NCI-H748 (cell line): ENCODE measurements around the gene AK8.

Experiments used
- DNase-seq: peaks from one replicate; lab custom pipeline; 2025; ENCODE audit not compliant: unreplicated experiment; lab: John Stamatoyannopoulos, UW

Gene AK8

DNA sequence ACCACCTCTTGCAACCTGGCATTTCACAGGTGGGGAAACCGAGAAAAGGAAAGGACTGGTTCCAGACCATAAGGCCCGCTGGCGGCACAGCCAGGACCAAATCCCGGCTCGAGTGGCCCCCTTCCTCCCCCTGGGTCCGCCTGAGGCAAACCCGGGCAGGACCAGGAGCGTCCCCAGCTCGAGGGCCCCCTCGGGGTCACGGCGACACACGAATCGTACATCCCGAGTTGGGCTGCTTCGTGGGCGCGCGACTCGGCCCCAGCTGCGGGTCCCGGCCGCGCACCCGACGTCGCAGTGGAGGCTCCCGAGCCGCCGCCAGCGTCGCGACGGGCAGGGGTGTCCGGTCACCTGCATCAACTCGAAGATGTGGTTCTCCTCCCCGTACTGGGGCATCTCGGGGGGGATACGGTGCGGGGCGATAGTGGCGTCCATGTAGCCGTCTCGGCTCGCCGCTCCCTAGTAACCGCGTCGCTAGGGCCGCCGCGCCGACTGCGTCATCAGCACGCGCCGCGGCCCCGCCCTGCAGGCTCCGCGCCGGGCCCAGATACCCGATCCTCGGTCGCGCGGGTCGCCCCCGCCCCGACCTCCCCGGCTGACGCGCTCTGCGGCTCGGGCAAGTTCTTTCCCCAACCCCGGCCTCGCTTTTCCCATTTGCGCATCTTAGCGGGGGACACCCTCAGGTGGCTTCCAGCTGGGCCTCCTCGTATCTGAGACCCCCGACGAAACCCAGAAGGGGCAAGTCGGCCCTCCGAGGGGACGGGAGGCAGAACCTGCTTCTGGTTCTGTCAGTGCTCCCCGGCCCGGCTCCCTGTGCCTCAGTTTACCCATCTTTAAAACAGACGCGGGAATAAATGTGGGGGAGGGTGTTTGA is at the start of gene AK8:
Gene AK8, minus strand, starts transcription at position 461 of the 871 bp plus-strand sequence. Its CDS starts 29 bp downstream, at position 432.
- DNase-seq, result peak; percentile 85

DNA sequence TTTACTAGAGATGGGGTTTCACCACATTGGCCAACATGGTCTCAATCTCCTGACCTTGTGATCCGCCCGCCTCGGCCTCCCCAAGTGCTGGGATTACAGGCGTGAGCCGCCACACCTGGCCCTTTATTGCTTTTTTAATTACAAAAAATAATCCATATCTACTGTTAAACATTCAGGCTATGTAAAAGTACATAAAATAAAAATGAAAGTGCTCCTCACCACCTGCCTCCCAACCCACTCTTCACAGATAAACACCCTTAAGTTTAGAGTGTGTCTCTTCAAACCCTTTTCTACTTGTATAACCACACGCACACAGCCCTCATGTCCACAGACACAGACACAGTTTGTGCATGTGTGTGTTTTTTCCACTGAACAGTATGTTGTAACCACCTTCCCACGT is 49.6 kb upstream of the AK8 start:
- no peak for DNase-seq

DNA sequence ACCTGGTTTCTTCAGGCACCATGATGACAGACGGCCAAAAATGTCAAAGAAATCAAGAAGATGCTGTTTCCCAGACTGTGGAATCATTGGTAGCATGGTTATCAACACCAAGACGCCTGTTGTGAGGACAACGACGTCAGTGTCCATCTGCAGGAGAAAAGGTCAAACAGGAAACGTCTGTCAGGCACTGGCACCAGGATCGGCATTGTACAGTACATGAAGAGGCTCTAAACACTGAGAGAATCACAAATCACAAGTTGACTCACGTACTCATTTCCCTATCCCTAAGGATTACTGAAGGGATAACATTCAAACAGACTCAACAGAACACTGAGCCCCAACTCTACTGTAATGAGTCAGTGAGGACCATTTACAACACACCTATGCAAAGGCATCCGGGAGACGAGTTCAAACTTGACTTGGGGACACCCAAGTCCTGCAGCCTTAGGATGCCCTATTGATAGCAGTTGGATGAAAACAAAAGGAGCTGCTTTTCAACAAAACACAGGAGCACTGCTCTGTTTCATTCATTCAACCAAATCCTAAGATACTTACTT is 45.3 kb upstream of the AK8 start:
- no peak for DNase-seq

DNA sequence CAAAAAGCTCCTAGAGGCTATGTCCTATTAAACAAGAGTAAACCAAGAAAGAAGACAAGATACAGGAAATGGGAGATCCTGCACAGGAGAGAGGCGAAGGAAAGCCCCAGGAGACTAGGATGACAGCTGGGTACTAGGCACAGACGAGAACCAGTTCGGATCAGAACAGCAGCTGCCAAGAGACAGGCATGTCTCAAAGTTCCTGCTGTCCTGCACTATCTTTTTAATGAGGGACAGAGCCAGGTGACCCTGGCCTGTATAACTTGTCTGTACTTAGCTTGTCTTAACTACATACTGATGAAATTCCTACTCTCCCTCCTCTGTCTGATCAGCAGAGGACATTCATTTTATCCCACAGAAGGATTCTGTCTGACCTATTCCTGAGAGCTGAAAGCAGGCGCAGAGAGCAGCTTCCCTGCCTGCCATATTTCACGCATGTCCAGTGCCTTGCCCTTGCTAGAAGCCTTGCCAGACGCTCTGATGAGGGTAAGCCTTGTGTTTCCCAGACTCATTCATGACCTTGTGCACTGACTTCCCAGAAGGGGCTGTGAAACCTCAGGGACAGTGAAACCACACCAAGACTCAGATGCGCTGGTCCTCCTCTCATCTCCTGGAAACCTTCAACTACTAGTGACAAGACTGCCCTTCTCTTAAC is 41.7 kb upstream of the AK8 start:
- no peak for DNase-seq

GRCh38 chr9:132914924-132915323 is 36.8 kb upstream of the AK8 start:
- DNase-seq, result no peak

GRCh38 chr9:132912131-132912530 is 34.0 kb upstream of the AK8 start:
- no peak for DNase-seq

- no peak for DNase-seq
Measured at GRCh38 chr9:132910376-132910775, 32.3 kb upstream of the AK8 start.

- no peak for DNase-seq
Measured at GRCh38 chr9:132909311-132909710, 31.2 kb upstream of the AK8 start.

GRCh38 chr9:132908635-132909034 is 30.6 kb upstream of the AK8 start:
- DNase-seq, result no peak

DNA sequence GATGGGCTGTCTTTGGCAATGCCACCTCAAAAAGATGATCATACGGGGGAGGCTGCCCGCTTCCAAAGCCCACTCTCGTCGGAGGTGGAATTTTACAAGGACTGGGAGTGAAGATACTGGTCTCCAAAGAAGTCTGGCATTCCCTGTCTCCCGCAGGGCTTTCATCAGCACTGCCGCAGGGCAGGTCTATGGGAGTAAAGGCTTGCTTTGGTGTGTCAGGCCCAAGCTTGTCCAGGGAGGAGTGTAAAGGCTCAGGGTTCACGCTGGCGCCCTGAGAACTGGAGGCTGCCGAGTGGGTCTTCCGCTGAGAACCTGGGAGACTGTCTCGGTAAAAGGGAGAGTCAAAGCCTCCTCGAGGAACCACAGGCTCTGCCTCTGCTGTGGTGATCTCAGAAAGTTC is 27.6 kb upstream of the AK8 start:
- no peak for DNase-seq

GRCh38 chr9:132903574-132904492 is 25.7 kb upstream of the AK8 start:
- no peak for DNase-seq

GRCh38 chr9:132901858-132902831 is 24.1 kb upstream of the AK8 start:
- DNase-seq, result peak; percentile 57

DNA sequence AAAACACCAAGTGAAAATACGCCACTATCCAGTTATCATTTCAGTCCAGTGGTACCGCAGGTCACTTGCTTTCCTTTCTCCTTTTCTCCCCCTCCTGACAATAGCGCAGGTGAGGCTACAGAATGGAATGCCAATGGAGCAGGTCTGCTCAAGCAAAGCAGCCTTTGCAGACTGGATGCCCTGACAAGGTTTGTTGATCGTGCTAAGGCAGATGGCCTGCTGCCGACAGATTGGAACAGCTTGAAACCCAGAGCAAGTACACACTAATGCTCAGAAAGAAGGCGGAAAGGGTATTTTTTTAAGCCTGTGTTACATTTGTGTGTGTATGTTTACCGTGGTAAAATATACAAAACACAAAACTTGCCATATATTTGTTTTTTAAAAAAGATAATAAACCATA is 20.0 kb upstream of the AK8 start:
- DNase-seq, result no peak

- DNase-seq, result no peak
Measured at GRCh38 chr9:132896906-132897305, 18.8 kb upstream of the AK8 start.

DNA sequence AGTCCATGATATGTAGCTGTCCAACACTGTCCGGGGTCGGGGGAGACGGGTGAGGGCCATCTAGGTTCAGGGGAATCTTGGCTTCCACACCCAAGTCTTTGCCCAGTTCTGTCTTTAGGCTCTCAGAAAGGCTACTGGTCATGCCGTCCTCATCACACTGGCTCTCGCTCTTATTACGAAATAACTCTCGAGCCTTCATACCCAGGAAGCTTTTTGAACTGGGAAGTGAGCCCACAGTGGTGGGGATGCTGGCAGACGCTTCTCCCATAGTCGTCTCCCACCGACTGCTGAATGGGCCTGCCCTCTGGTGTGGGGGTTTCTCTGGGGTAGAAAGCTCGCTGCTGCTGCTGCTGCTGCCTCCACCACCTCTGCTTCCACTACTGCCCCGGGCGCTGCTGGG is 18.2 kb upstream of the AK8 start:
- DNase-seq, result no peak

GRCh38 chr9:132894862-132895835 is 17.1 kb upstream of the AK8 start:
- DNase-seq, result no peak

DNA sequence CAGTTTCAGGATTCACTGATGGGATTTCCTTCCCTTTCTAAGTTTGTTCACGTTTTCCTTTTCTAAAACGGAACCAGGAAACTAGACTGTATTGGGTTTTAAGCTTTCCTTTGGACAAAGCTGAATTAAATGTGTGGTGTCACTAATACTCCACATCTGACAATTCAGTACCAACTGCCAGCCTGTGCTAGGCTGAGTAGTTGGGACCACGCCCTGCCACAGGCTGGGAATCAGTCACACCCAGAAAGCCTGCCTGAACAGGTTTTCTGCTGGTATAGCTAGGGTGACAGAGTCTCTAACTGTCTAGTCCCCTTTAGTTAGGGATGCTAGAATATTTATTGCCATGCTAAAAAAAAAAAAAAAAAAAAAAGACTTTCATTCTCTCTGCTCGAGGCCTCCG is 16.3 kb upstream of the AK8 start:
- DNase-seq, result no peak

- DNase-seq, result no peak
Measured at GRCh38 chr9:132892400-132892799, 14.3 kb upstream of the AK8 start.

- no peak for DNase-seq
Measured at GRCh38 chr9:132888151-132888550, 10.1 kb upstream of the AK8 start.
